ENCODE data around the gene NXPH1.

Gene NXPH1

DNA sequence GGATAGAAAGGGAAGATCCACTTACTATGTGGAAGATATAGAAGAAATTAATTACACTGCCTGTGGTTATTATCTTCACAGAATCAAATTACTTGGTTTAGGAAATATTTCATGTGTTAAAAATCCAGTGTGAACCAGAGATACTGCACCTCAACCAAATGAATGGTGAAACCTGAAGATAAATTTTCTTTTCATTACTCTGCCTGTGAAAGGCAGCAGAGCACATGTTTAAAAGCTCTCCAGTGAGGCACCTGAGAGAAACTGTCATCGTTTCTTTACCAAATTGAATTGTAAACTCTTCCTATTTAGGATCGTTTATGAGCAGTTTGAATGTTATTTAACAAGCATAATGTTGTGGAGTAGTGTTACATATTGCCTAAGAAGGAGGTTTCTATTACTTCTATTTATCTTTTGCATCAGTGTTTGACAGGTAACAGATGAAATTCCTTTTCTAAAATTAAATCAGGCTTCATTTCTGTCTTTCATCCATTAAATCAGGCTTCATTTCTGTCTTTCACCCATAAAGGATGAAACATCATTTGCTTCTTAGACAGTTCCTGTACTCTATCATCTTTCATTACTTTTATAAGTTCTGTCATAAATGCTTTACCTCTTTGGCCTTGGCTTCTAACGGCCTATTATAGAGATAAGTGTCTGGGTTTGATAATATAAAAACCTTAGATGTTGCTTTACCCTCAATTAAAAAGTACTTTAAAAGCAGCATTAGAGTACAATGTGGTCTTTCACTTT, 266.6 kb downstream of the NXPH1 start:
- DNase-seq (ENCODE audit: extremely low spot score), result no peak
- ChIA-PET CTCF (no interaction called here), POLR2A (no interaction called here)
- TF ChIP-seq NFRKB (IDR thresholded peaks at IDR 0.05) (no peak), FOXM1 (IDR thresholded peaks at IDR 0.05; ENCODE audit: borderline replicate concordance) (no peak), LEF1 (IDR thresholded peaks at IDR 0.05; ENCODE audit: borderline replicate concordance) (no peak), ELF4 (IDR thresholded peaks at IDR 0.05) (no peak), TARDBP (IDR thresholded peaks at IDR 0.05) (no peak), SP1 (IDR thresholded peaks at IDR 0.05) (no peak), FOXA1 (IDR thresholded peaks at IDR 0.05) (no peak), ARNT (IDR thresholded peaks at IDR 0.05) (no peak), BHLHE40 (IDR thresholded peaks at IDR 0.05; ENCODE audit: borderline replicate concordance) (no peak), L3MBTL2 (conservative IDR thresholded peaks at IDR 0.05) (no peak), HDGF (IDR thresholded peaks at IDR 0.05; ENCODE audit: borderline replicate concordance) (no peak), FOXK2 (IDR thresholded peaks at IDR 0.05) (no peak), SUZ12 (IDR thresholded peaks at IDR 0.05) (no peak), ZNF384 (IDR thresholded peaks at IDR 0.05) (no peak), CTBP1 (IDR thresholded peaks at IDR 0.05; ENCODE audit: borderline replicate concordance) (no peak)
- TF ChIP-seq, protein P1, sequence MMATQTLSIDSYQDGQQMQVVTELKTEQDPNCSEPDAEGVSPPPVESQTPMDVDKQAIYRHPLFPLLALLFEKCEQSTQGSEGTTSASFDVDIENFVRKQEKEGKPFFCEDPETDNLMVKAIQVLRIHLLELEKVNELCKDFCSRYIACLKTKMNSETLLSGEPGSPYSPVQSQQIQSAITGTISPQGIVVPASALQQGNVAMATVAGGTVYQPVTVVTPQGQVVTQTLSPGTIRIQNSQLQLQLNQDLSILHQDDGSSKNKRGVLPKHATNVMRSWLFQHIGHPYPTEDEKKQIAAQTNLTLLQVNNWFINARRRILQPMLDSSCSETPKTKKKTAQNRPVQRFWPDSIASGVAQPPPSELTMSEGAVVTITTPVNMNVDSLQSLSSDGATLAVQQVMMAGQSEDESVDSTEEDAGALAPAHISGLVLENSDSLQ (IDR thresholded peaks at IDR 0.05), result no peak

DNA sequence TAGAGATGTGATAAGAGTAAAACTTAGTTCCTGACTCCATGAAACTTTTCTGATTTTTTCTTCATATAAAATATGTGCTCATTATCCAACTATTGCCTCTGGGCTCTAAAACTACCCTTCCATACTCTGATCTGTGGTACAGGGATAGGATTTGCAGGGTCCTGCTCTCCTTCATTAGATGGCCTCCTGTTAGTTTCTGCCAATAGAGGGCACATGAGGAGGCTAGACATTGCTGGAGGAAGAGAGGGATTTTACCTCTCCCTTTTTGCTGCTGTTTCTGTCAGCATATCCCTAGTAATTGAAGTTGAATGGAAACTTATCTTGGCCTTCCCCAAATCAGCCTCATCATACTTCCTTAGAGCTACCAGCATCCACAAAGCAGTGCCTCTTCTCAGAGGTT, 269.4 kb downstream of the NXPH1 start:
- DNase-seq (ENCODE audit: extremely low spot score), result no peak
- CTCF ChIA-PET, result no interaction called here
- POLR2A ChIA-PET, result no interaction called here
- TF ChIP-seq ZNF384 (IDR thresholded peaks at IDR 0.05) (no peak), L3MBTL2 (conservative IDR thresholded peaks at IDR 0.05) (no peak), FOXK2 (IDR thresholded peaks at IDR 0.05) (no peak), ELF4 (IDR thresholded peaks at IDR 0.05) (no peak), FOXM1 (IDR thresholded peaks at IDR 0.05; ENCODE audit: borderline replicate concordance) (no peak), ARNT (IDR thresholded peaks at IDR 0.05) (no peak), FOXA1 (IDR thresholded peaks at IDR 0.05) (no peak), HDGF (IDR thresholded peaks at IDR 0.05; ENCODE audit: borderline replicate concordance) (no peak), BHLHE40 (IDR thresholded peaks at IDR 0.05; ENCODE audit: borderline replicate concordance) (no peak), CTBP1 (IDR thresholded peaks at IDR 0.05; ENCODE audit: borderline replicate concordance) (no peak), NFRKB (IDR thresholded peaks at IDR 0.05) (no peak), TARDBP (IDR thresholded peaks at IDR 0.05) (no peak), LEF1 (IDR thresholded peaks at IDR 0.05; ENCODE audit: borderline replicate concordance) (no peak), SUZ12 (IDR thresholded peaks at IDR 0.05) (no peak), SP1 (IDR thresholded peaks at IDR 0.05) (no peak)
- TF ChIP-seq, protein P1 (IDR thresholded peaks at IDR 0.05), result no peak

DNA sequence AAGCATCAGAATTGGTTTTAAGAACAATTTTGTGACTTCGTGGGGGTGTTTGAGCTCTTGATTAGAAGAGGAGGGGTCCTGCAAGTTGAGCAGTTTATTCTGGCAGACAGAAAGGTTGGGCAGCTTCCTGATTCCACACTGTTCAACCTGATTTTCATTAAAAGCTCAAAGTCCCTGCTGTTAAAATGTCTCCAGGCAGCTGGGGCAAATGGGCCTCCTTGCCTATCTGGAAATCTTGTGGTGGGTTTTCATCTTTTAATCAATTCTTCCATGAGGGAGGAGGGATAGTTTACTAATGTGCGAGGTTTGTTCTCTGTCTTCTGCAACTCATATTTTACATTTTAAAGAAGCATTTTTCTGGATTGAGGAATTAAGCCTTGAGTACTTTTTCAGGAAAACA, 276.7 kb downstream of the NXPH1 start:
- ChIA-PET CTCF (no interaction called here), POLR2A (no interaction called here)
- TF ChIP-seq LEF1 (IDR thresholded peaks at IDR 0.05; ENCODE audit: borderline replicate concordance), result no peak
- TF ChIP-seq TARDBP (IDR thresholded peaks at IDR 0.05), result no peak
- TF ChIP-seq CTBP1 (IDR thresholded peaks at IDR 0.05; ENCODE audit: borderline replicate concordance), result no peak
- TF ChIP-seq FOXK2 (IDR thresholded peaks at IDR 0.05), result no peak
- TF ChIP-seq ZNF384 (IDR thresholded peaks at IDR 0.05), result no peak
- no peak for TF ChIP-seq NFRKB (IDR thresholded peaks at IDR 0.05)
- no peak for TF ChIP-seq L3MBTL2 (conservative IDR thresholded peaks at IDR 0.05)
- TF ChIP-seq FOXA1 (IDR thresholded peaks at IDR 0.05), result no peak
- no peak for TF ChIP-seq ELF4 (IDR thresholded peaks at IDR 0.05)
- no peak for TF ChIP-seq FOXM1 (IDR thresholded peaks at IDR 0.05; ENCODE audit: borderline replicate concordance)
- TF ChIP-seq ARNT (IDR thresholded peaks at IDR 0.05), result no peak
- TF ChIP-seq SP1 (IDR thresholded peaks at IDR 0.05), result no peak
- no peak for TF ChIP-seq BHLHE40 (IDR thresholded peaks at IDR 0.05; ENCODE audit: borderline replicate concordance)
- TF ChIP-seq HDGF (IDR thresholded peaks at IDR 0.05; ENCODE audit: borderline replicate concordance), result no peak
- TF ChIP-seq, protein P1 (IDR thresholded peaks at IDR 0.05), result no peak
- no peak for TF ChIP-seq SUZ12 (IDR thresholded peaks at IDR 0.05)
- no peak for DNase-seq (ENCODE audit: extremely low spot score)

DNA sequence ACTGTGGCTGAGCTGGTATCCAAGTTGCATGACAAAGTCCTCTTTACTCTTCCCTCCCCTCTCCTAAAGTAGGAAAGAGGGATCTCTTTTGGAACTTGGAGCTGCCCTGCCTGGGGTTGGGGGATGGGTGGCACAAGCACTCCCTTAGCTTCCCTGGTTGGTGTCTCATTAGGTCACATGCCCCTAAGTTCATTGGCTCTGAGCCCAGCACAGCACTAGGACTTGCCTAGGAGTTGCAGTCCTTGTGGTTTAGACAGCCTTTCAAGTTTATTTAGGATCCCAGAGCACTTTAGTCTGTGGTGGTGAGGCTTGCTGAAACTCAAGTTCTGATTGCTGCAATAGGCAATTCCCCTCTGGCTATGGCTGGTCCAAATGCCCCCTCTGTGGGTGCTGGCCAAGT, 281.4 kb downstream of the NXPH1 start:
- POLR2A ChIA-PET, result no interaction called here
- DNase-seq (ENCODE audit: extremely low spot score), result no peak
- no peak for TF ChIP-seq ZNF384 (IDR thresholded peaks at IDR 0.05)
- TF ChIP-seq L3MBTL2 (conservative IDR thresholded peaks at IDR 0.05), result no peak
- no peak for TF ChIP-seq NFRKB (IDR thresholded peaks at IDR 0.05)
- TF ChIP-seq ELF4 (IDR thresholded peaks at IDR 0.05), result no peak
- TF ChIP-seq SUZ12 (IDR thresholded peaks at IDR 0.05), result no peak
- TF ChIP-seq FOXA1 (IDR thresholded peaks at IDR 0.05), result no peak
- no peak for TF ChIP-seq FOXK2 (IDR thresholded peaks at IDR 0.05)
- no peak for TF ChIP-seq ARNT (IDR thresholded peaks at IDR 0.05)
- TF ChIP-seq HDGF (IDR thresholded peaks at IDR 0.05; ENCODE audit: borderline replicate concordance), result no peak
- no peak for TF ChIP-seq TARDBP (IDR thresholded peaks at IDR 0.05)
- no peak for TF ChIP-seq LEF1 (IDR thresholded peaks at IDR 0.05; ENCODE audit: borderline replicate concordance)
- no peak for TF ChIP-seq SP1 (IDR thresholded peaks at IDR 0.05)
- CTCF ChIA-PET, result no interaction called here

DNA sequence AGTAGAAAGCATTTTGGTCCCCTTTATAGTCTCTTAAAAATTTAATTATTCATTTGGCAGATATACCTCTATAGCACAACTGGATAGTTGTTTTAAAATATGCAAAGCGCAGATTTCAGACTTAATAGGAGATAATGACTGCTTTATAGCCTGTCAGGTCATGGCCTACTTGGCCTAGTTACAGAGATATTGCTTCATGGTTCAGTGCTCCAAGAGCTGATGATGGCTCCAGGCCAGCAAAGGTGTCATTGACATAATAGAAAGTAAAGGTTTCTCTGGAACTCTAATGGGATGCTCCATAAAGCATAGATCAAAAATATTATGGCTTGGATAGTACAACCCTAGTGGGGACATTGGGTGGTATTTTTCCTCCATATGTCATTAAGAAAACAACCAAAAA, 285.7 kb downstream of the NXPH1 start:
- no peak for DNase-seq (ENCODE audit: extremely low spot score)
- TF ChIP-seq NFRKB (IDR thresholded peaks at IDR 0.05), result no peak
- TF ChIP-seq BHLHE40 (IDR thresholded peaks at IDR 0.05; ENCODE audit: borderline replicate concordance), result no peak
- TF ChIP-seq FOXK2 (IDR thresholded peaks at IDR 0.05), result no peak
- TF ChIP-seq, protein P1 (IDR thresholded peaks at IDR 0.05), result no peak
- no peak for TF ChIP-seq ELF4 (IDR thresholded peaks at IDR 0.05)
- no peak for TF ChIP-seq HDGF (IDR thresholded peaks at IDR 0.05; ENCODE audit: borderline replicate concordance)
- TF ChIP-seq L3MBTL2 (conservative IDR thresholded peaks at IDR 0.05), result no peak
- TF ChIP-seq CTBP1 (IDR thresholded peaks at IDR 0.05; ENCODE audit: borderline replicate concordance), result no peak
- TF ChIP-seq ARNT (IDR thresholded peaks at IDR 0.05), result no peak
- TF ChIP-seq FOXA1 (IDR thresholded peaks at IDR 0.05), result no peak
- no peak for TF ChIP-seq FOXM1 (IDR thresholded peaks at IDR 0.05; ENCODE audit: borderline replicate concordance)
- TF ChIP-seq TARDBP (IDR thresholded peaks at IDR 0.05), result no peak
- no peak for TF ChIP-seq SUZ12 (IDR thresholded peaks at IDR 0.05)
- no peak for TF ChIP-seq ZNF384 (IDR thresholded peaks at IDR 0.05)
- no peak for TF ChIP-seq SP1 (IDR thresholded peaks at IDR 0.05)
- TF ChIP-seq LEF1 (IDR thresholded peaks at IDR 0.05; ENCODE audit: borderline replicate concordance), result no peak
- CTCF ChIA-PET, result no interaction called here
- POLR2A ChIA-PET, result no interaction called here
